Loucy (cell line): Measurements from ENCODE around the gene RTL10.

Source experiments
- H2AFZ ChIP-seq: fragments of 200-600 bp; sonication (generic); 2 replicates; pipeline ENCODE4 v1.6.0; 2016; ENCODE audit warnings: antibody characterized with exemption, mild to moderate bottlenecking, low read length, moderate library complexity
- H3F3A ChIP-seq: fragments of 200-600 bp; 2 replicates; pipeline ENCODE4 v1.6.0; 2016; ENCODE audit warnings: antibody characterized with exemption, low read depth, mild to moderate bottlenecking
- H3K27me3 ChIP-seq: fragments of 200-600 bp; sonication (generic); 2 replicates; pipeline ENCODE4 v1.6.1; 2014; ENCODE audit warnings: low read length, mild to moderate bottlenecking; ENCODE audit not compliant: insufficient read depth, poor library complexity, severe bottlenecking
- H3K36me3 ChIP-seq: fragments of 200-600 bp; sonication (generic); 2 replicates; pipeline ENCODE4 v1.6.1; 2016; ENCODE audit warnings: low read length; ENCODE audit not compliant: insufficient read depth
- H3K4me1 ChIP-seq: fragments of 200-600 bp; sonication (generic); 2 replicates; pipeline ENCODE4 v1.5.1; 2014; ENCODE audit warnings: low read length, mild to moderate bottlenecking; ENCODE audit not compliant: insufficient read depth, poor library complexity, severe bottlenecking
- H3K4me2 ChIP-seq: fragments of 200-600 bp; sonication (generic); 2 replicates; pipeline ENCODE4 v1.6.0; 2014; ENCODE audit warnings: antibody characterized with exemption, low read length, low read depth, mild to moderate bottlenecking; ENCODE audit not compliant: poor library complexity, severe bottlenecking
- H3K4me3 ChIP-seq: fragments of 200-600 bp; sonication (generic); 2 replicates; pipeline ENCODE4 v1.5.1; 2014; ENCODE audit warnings: low read length, mild to moderate bottlenecking, mixed read lengths; ENCODE audit not compliant: poor library complexity, severe bottlenecking
- H3K79me2 ChIP-seq: fragments of 200-600 bp; sonication (generic); 2 replicates; pipeline ENCODE4 v1.6.1; 2014; ENCODE audit warnings: low read length; ENCODE audit not compliant: insufficient read depth
- H3K9ac ChIP-seq: fragments of 200-600 bp; sonication (generic); 2 replicates; pipeline ENCODE4 v1.6.0; 2014; ENCODE audit warnings: mild to moderate bottlenecking, low read depth, low read length, moderate library complexity; ENCODE audit not compliant: poor library complexity, severe bottlenecking
- H3K9me2 ChIP-seq: fragments of 200-600 bp; sonication (generic); replicated peaks from 2 replicates; pipeline ENCODE4 v1.6.1; 2016; ENCODE audit warnings: low read depth, low read length, mixed read lengths
- H3K9me3 ChIP-seq: fragments of 200-600 bp; sonication (generic); 2 replicates; pipeline ENCODE4 v1.6.1; 2014; ENCODE audit warnings: mild to moderate bottlenecking, antibody characterized with exemption, low read length, low read depth; ENCODE audit not compliant: insufficient read depth
- H4K20me1 ChIP-seq: fragments of 200-600 bp; sonication (generic); 2 replicates; pipeline ENCODE4 v1.6.0; 2014; ENCODE audit warnings: antibody characterized with exemption, low read length, mild to moderate bottlenecking; ENCODE audit not compliant: insufficient read depth, poor library complexity, severe bottlenecking
- CTCF ChIP-seq: fragments of 200-600 bp; sonication (generic); conservative IDR thresholded peaks from 2 replicates; pipeline ENCODE4 v1.5.1; 2014; ENCODE audit warnings: mild to moderate bottlenecking, antibody characterized with exemption, low read length
- EZH2phosphoT487 ChIP-seq: fragments of 200-600 bp; IDR thresholded peaks from 2 replicates; pipeline ENCODE4 v1.6.1; 2018; ENCODE audit warnings: antibody characterized with exemption, mild to moderate bottlenecking, moderate library complexity, borderline replicate concordance

Gene RTL10

GRCh38 chr22:19822301-19823117 lies 32.2 kb downstream of the RTL10 start:
- no peak for TF ChIP-seq EZH2phosphoT487
- TF ChIP-seq CTCF = no peak
- Histone ChIP-seq H3K27me3 (no peaks in the 10 kb centered on the region), H3F3A (no peaks in the 10 kb centered on the region), H3K9ac (no peak overlapping the region), H3K4me3 (no peak overlapping the region), H3K4me2 (no peak overlapping the region), H3K9me2 (no peaks in the 10 kb centered on the region), H3K36me3 (no peaks in the 10 kb centered on the region), H3K79me2 (no peaks in the 10 kb centered on the region), H3K4me1 (no peaks in the 10 kb centered on the region), H4K20me1 (no peaks in the 10 kb centered on the region), H3K9me3 (no peaks in the 10 kb centered on the region), H2AFZ (no peak overlapping the region)

DNA sequence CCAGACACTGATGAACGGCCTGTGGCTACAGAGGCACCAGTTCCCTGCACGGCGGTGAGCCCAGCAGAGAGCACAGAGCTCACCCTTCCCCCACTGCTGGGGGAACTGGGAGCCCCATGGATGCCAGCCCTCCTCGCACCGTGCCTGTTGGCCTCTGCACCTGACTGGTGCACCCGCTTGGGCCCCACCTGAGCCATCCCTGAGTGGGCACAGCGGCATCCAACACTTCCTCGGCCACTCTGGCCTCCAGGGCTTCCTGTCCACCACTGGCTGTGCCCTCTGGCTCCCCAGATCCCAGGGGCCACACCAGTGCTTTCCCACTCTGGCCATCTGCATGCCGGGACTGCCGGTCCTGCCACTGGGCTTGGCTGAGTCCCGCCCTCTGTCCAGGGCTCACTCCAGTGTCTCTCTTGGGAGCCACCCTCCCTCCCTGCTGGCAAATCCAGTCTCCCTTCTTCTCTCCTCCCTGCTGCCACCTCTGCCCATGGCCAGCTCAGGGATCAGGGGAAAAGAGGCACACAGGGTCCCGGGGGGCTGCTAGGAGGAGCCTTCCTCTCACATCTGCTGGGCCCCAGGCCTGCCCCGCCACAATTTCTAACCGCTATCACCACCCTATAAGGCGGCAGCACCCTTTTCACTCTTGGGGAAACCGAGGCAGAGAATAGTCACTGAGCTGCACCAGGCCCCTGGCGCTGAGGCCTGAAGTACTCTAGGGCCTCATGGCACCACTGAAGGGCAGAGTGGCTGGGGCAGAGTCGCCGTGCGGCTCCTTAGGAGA lies 33.0 kb downstream of the RTL10 start:
- no peak overlapping the region for H2AFZ ChIP-seq
- no peaks in the 10 kb centered on the region for H3K9me3 ChIP-seq
- no peaks in the 10 kb centered on the region for H3F3A ChIP-seq
- no peaks in the 10 kb centered on the region for H3K9me2 ChIP-seq
- H3K79me2 ChIP-seq = no peaks in the 10 kb centered on the region
- no peaks in the 10 kb centered on the region for H3K4me1 ChIP-seq
- no peaks in the 10 kb centered on the region for H3K27me3 ChIP-seq
- H3K4me3 ChIP-seq = no peak overlapping the region
- H4K20me1 ChIP-seq = no peaks in the 10 kb centered on the region
- H3K4me2 ChIP-seq = no peak overlapping the region
- H3K36me3 ChIP-seq = no peaks in the 10 kb centered on the region
- H3K9ac ChIP-seq = no peak overlapping the region
- TF ChIP-seq CTCF (no peak), EZH2phosphoT487 (no peak)

GRCh38 chr22:19820880-19821522 lies 33.7 kb downstream of the RTL10 start:
- no peaks in the 10 kb centered on the region for H4K20me1 ChIP-seq
- H3K4me1 ChIP-seq = no peaks in the 10 kb centered on the region
- H3K9ac ChIP-seq = no peak overlapping the region
- TF ChIP-seq EZH2phosphoT487 (no peak), CTCF (peak; percentile 31; the same call in 1 of the 2 replicates)
- no peaks in the 10 kb centered on the region for H3K36me3 ChIP-seq
- no peak overlapping the region for H2AFZ ChIP-seq
- no peaks in the 10 kb centered on the region for H3K9me3 ChIP-seq
- no peaks in the 10 kb centered on the region for H3K9me2 ChIP-seq
- H3K27me3 ChIP-seq = no peaks in the 10 kb centered on the region
- no peak overlapping the region for H3K4me3 ChIP-seq
- no peaks in the 10 kb centered on the region for H3F3A ChIP-seq
- H3K4me2 ChIP-seq = no peak overlapping the region
- no peaks in the 10 kb centered on the region for H3K79me2 ChIP-seq
